GM18526 (cell line): ENCODE results near the gene SLC39A11.

Experiments
- POLR2A ChIP-seq: IDR thresholded peaks from 3 replicates; pipeline ENCODE4 v1.6.1; 2011; ENCODE audit not compliant: insufficient read length; ENCODE audit errors: extremely low read depth

SLC39A11 gene

DNA sequence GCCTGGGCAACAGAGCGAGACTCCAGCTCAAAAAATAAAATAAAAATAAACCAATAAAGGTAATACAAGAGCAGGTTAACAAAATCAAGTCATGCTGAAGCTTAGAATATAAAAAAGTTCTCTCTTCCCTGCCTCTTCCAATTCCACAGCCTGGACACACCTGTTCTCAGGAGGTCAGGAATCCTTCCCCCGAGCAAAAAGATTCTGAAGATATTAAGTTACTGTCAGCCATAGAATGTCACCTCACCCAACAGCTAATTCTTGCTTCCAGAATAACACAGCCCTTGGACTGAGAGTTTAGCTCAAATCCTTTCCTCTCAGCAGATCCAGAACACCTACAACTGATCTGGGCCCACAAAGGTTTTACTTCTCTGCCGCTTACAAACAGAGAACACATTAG is 27.1 kb downstream of the SLC39A11 start:
- no peak for TF ChIP-seq POLR2A

- no peak for TF ChIP-seq POLR2A
Observed at GRCh38 chr17:73064084-73064938, 28.2 kb downstream of the SLC39A11 start.

DNA sequence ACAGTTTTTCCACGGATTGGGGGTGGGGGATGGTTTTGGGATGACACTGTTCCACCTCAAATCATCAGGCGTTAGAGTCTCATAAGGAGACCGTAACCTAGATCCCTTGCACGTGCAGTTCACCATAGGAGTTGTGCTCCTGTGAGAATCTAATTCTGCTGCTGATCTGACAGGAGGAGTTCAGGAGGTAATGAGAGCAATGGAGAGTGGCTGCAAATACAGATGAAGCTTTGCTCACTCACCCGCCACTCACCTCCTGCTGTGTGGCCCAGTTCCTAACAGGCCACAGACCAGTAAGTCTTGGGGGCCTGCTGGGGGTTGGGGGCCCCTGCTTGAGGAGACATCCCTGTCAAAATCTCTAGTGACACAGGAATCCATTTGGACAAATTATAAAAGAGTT is 29.8 kb downstream of the SLC39A11 start:
- no peak for TF ChIP-seq POLR2A

DNA sequence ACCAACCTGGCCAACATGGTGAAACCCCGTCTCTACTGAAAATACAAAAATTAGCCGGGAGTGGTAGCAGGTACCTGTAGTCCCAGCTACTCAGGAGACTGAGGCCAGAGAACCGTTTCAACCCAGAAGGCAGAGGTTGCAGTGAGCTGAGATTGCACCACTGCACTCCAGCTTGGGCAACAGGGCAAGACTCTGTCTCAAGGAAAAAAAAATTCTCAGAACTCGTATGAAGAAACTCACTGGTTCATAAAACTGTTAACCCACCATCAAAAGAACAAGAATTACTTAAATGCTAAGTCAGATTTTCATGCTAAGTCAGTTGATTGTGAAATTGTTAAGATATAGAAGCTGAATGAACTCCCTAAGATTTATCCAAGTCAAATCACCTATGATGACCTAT is 31.3 kb downstream of the SLC39A11 start:
- no peak for TF ChIP-seq POLR2A

- TF ChIP-seq POLR2A, result no peak
Observed at GRCh38 chr17:73060721-73061120, 31.8 kb downstream of the SLC39A11 start.

GRCh38 chr17:73058022-73058421 is 34.5 kb downstream of the SLC39A11 start:
- no peak for TF ChIP-seq POLR2A

GRCh38 chr17:73057196-73057595 is 35.3 kb downstream of the SLC39A11 start:
- TF ChIP-seq POLR2A, result no peak

DNA sequence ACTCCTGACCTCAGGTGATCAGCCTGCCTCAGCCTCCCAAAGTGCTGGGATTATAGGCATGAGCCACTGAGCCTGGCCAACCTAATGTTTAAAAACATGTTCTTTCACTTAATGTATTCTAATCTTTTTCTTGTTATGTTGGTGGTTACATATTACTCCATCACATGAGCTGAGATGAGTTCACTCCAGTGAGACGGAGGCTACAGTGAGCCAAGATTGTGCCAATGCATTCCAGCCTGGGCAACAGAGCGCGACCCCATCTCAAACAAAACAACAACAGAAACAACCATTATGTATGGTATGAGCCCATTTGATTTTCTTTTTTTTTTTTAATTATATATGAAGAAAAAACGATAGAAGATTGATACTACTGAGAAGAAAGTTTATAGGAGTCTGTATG is 39.6 kb downstream of the SLC39A11 start:
- TF ChIP-seq POLR2A, result no peak

- no peak for TF ChIP-seq POLR2A
Observed at GRCh38 chr17:73050797-73051196, 41.7 kb downstream of the SLC39A11 start.

DNA sequence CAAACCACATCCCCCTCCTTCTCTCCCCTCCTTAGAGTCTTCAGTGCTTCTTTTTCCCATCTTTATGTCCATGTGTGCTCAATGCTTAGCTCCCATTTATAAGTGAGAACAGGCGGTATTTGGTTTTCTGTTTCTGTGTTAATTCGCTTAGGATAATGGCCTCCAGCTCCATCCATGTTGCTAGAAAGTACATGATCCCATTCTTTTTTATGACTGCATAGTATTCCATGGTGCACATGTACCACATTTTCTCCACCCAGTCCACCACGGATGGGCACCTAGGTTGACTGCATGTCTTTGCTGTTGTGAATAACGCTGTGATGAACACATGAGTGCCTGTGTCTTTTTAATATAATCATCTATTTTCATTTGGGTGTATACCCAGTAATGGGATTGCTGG is 44.3 kb downstream of the SLC39A11 start:
- no peak for TF ChIP-seq POLR2A

DNA sequence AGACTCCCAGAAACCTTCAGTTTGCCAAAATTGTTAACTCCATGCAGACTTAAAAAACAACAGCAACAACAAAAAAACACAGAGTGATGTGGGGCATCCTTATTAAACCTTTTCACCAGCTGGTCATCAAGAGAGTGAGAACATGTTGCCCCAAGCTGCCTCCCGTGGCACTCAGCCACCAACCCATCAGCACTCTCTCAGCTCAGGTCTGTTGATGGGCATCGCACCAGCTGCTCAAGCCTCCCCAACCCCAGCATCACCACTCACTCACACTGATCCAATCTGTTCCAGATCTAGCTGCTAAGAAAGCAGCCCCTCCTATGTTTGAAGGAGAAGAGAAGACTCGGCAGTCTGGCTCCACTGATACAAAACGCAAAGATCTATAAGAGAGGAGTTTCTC is 46.8 kb downstream of the SLC39A11 start:
- TF ChIP-seq POLR2A, result no peak

DNA sequence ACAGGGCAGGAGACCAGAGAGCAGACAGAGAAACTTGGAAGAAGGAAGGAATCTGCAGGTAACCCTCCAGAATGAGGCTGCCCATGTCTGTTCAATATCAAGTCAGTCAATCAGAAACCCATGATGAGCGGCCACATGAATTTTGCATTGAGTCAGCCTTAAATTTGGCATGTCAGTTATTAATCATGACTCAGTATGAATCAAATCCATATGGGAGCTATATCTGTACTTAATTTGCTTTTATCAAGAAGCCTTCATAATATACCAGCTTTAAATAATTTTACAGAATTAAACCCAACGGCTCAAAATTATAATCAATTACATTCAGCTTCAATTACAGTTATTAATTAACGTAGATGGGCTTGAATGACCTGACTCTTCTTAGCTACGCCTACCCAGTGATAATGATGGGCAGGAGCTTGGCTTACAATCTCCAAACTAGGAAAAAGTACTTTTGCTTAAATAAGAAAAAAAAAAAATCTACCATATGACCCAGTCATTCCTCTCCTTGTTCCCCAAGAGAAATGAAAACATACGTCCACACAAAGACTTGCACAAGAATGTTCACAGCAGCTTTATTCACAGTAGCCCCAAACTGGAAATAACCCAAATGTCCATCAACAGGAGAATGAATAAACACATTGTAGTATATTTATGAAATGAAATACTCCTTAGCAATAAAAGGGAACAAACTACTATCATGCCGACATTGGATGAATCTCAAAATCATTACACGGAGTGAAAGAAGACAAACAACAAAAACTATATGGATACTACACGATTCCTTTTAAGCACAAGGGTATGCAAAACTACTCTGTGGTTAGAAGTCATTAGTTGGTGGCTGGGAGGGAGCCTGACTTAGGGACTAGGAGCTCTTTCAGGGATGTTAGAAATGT is 48.6 kb downstream of the SLC39A11 start:
- TF ChIP-seq POLR2A, result no peak

DNA sequence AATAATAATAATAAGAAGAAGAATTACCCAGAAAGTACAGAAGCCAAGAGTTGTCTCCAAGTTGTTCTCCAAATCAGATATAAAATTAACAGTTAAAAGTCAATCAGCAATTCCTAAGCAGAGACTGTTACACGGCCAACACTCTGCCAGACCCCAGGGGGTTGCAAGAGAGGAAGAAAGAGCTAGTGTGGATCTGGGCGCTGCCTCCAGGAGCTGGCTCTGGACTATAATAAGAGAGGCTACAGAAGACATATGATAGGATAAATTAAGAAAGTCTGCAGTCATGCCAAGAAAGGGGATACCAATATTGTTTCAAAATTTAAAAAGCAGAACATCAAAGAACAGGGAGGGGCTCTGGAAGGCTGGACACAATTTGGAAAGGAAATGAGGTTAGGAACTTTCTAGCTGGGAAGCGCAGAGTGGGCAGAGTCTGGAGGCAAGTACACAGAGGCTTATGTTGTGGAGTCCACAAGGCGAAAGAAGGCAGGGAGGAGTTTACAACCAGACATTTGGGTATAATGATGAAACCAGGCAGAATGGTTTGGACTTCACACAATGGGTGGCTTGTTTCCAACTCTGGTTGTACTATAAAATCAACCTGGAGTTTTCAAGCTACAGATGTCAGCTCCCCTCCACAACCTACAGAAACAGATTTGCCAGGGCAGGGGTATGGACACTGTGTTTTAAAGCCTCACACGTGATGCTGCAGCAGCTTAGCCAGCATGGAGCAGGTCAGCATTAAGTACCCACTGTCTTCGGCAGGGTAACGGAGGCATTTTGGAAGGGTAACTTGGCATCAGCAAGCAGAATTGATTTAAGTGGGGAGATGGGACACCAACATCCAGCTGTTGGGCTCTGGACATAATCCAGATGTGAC is 49.4 kb downstream of the SLC39A11 start:
- no peak for TF ChIP-seq POLR2A

GRCh38 chr17:73042225-73042624 is 50.3 kb downstream of the SLC39A11 start:
- TF ChIP-seq POLR2A, result no peak

GRCh38 chr17:73039282-73039681 is 53.2 kb downstream of the SLC39A11 start:
- TF ChIP-seq POLR2A, result no peak

- no peak for TF ChIP-seq POLR2A
Observed at GRCh38 chr17:73031472-73031871, 61.0 kb downstream of the SLC39A11 start.

DNA sequence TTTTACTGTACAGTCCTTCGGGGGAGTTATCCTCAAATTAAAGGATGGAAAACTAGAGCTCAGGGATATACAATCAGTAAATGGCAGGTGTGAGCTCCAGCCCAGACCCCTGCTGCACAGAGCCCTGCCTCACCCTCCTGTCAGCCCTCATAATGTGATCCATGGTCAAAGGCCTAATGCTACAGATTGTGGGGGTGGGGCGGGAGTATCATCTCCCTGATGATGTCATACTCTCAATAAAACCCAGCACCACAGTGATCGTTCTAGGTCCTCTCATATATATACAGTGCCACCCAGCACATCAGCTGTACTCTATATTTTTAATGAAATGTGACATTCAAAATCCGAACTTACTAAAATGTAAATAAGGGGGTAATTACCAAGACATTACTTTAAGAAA is 61.5 kb downstream of the SLC39A11 start:
- TF ChIP-seq POLR2A, result no peak
